AG08396 (cell line): ENCODE data around the gene OVOL2.

Experiments used
- DNase-seq: peaks from one replicate; pipeline ENCODE4 v3.0.0; 2012; ENCODE audit warnings: low spot score, mixed read lengths

Gene OVOL2

DNA sequence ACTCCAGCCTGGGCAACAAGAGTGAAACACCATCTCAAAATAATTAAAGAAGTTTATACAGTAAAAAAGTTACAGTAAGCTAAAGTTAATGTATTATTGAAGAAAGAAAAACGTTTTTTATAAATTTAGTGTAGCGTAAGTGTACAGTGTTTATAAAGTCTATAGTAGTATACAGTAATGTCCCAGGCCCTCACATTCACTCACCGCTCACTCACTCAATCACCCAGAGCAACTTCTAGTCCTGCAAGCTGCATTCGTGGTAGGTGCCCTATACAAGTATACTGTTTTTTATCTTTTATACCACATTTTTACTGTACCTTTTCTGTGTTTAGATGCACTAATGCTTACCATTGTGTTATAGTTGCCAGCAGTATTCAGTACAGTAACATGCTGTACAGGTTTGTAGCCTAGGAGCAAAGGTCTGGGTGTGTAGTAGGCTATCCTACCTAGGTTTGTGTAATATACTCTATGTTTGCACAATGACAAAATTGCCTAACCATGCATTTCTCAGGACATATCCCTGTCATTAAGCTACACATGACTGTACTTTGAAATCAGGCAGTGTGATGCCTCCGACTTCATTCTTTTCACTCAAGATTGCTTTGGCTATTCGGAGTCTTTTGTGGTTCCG lies 72.2 kb downstream of the OVOL2 start:
- DNase-seq: no peak

DNA sequence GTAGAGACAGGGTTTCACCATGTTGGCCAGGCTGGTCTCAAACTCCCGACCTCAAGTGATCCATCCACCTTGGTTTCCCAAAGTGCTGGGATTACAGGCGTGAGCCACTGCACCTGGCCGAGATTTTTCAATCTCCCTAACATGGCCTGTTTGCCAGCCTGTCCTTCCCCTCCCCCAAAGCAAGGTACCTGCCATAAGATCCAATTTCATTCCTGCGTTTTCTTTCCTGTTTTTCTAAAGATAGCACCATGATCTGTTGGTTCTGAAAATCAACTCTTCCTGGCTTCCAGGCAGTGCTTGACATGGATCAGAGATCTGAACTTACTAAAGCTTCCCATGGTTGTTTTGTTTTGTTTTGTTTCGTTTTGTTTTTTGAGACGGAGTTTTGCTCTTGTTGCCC lies 81.4 kb downstream of the OVOL2 start:
- DNase-seq: no peak
